ENCODE results near the gene PALM. TPM values are rescaled to one million over a fixed set of nuclear protein-coding genes. Genes with fewer than 3 reads are reported as not detected.

The PALM gene, protein sequence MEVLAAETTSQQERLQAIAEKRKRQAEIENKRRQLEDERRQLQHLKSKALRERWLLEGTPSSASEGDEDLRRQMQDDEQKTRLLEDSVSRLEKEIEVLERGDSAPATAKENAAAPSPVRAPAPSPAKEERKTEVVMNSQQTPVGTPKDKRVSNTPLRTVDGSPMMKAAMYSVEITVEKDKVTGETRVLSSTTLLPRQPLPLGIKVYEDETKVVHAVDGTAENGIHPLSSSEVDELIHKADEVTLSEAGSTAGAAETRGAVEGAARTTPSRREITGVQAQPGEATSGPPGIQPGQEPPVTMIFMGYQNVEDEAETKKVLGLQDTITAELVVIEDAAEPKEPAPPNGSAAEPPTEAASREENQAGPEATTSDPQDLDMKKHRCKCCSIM
- 42.0 TPM for total RNA-seq (ENCODE audit: unreplicated experiment)
- long read RNA-seq, partial matches to known transcripts, result 0 of 1 reads
- long read RNA-seq, other reads (novel, unspliced or antisense), result 1 of 1 reads

- H3K4me3 Mint-ChIP-seq (ENCODE audit: unreplicated experiment), result peak within 1 kb of the TSS; percentile 89
- DNase-seq (ENCODE audit: low spot score), result peak; percentile 48
- TF ChIP-seq, protein P1, sequence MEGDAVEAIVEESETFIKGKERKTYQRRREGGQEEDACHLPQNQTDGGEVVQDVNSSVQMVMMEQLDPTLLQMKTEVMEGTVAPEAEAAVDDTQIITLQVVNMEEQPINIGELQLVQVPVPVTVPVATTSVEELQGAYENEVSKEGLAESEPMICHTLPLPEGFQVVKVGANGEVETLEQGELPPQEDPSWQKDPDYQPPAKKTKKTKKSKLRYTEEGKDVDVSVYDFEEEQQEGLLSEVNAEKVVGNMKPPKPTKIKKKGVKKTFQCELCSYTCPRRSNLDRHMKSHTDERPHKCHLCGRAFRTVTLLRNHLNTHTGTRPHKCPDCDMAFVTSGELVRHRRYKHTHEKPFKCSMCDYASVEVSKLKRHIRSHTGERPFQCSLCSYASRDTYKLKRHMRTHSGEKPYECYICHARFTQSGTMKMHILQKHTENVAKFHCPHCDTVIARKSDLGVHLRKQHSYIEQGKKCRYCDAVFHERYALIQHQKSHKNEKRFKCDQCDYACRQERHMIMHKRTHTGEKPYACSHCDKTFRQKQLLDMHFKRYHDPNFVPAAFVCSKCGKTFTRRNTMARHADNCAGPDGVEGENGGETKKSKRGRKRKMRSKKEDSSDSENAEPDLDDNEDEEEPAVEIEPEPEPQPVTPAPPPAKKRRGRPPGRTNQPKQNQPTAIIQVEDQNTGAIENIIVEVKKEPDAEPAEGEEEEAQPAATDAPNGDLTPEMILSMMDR (IDR thresholded peaks at IDR 0.05; ENCODE audit: unreplicated experiment), result no peak
- H3K9me3 Mint-ChIP-seq (ENCODE audit: unreplicated experiment), result no peaks in the 10 kb centered on the region
- H3K27ac Mint-ChIP-seq (ENCODE audit: unreplicated experiment), result peak within 1 kb of the TSS; percentile 30
- peaks cover 6% of the 10 kb centered on the region for H3K27me3 Mint-ChIP-seq (ENCODE audit: unreplicated experiment)
- H3K4me1 Mint-ChIP-seq (ENCODE audit: unreplicated experiment), result peaks cover 2% of the 10 kb centered on the region
- H3K36me3 Mint-ChIP-seq (ENCODE audit: low read depth, unreplicated experiment), result no peaks in the 10 kb centered on the region
These were observed at the start of gene PALM for GRCh38 chr19:708154-709143. PALM (plus strand) TSS chr19:708935; CDS start chr19:709147, 212 bp downstream.

DNA sequence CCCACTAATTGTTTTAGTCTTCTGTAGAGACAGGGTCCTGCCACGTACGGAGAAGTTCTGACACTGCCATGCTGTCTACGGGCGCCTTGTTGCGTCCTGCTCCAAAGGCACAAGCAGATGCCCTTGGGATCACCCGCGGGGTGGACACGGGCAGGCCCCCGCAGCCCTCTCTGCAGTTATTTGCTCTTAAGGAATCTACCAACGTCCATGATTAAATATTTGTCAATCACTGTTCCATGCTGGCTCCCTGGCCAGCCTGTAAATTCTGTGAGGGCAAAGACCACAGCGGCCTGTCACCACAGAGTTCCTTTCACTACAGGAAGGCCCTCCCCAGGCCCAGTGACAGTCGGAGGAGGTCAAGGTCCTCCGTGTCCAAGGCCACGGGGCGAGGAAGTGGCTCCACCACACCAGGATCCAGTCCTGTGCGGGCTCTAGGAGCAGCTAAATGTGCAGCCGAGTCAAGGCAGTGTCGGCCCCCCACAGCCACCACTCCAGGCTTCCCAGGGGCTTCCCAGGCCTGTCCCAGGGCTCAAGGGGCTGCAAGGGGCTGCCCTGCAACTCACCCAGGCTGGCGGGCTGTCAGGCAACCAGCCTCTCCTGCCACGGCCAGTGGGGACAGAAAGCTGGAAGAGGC lies 47.8 kb upstream of the PALM start:
- no peak overlapping the region for H3K27ac Mint-ChIP-seq (ENCODE audit: unreplicated experiment)
- H3K9me3 Mint-ChIP-seq (ENCODE audit: unreplicated experiment), result no peaks in the 10 kb centered on the region
- peaks cover 20% of the 10 kb centered on the region for H3K27me3 Mint-ChIP-seq (ENCODE audit: unreplicated experiment)
- H3K4me3 Mint-ChIP-seq (ENCODE audit: unreplicated experiment), result peak overlapping the region; percentile 88
- peaks cover 8% of the 10 kb centered on the region for H3K4me1 Mint-ChIP-seq (ENCODE audit: unreplicated experiment)
- TF ChIP-seq, protein P1 (IDR thresholded peaks at IDR 0.05; ENCODE audit: unreplicated experiment), result no peak
- DNase-seq (ENCODE audit: low spot score), result no peak
- no peaks in the 10 kb centered on the region for H3K36me3 Mint-ChIP-seq (ENCODE audit: low read depth, unreplicated experiment)

DNA sequence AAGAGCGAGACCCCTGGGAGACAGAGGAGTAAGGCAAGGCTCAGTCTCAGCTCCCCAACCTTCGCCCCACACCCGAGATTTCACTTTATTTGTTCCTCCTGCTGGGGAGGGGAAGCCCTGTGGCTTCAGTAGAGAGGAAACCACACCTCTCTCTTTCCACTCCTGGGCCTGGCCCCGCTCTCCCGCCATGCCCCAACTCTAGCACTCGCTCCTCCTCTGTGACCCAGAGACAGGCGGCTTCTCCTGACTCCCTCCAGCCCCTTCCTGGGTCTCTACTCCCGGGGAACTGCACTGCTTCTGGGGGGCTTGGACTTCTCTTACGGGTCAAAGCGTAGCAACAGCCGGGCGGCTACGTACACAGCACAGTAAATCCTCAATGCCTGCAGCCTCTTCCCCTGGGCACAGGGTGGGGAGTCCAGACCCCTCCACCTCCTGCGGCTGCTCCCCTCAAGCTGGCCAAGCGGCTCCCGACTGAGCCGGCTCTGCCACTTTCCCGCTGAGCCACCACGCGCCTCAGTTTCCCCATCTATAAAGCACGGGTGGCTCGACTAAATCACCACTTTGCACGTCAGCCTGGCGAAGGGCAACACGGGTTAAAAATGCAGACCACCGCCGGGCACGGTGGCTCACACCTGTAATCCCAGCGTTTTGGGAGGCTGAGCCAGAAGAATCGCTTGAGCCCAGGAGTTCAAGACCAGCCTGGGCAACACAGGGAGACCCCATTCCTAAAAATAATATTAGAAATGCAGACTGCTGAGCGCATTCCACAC lies 47.1 kb upstream of the PALM start:
- Mint-ChIP-seq H3K4me3 (ENCODE audit: unreplicated experiment) (peak overlapping the region; percentile 88), H3K9me3 (ENCODE audit: unreplicated experiment) (no peaks in the 10 kb centered on the region), H3K27ac (ENCODE audit: unreplicated experiment) (no peak overlapping the region), H3K27me3 (ENCODE audit: unreplicated experiment) (peaks cover 18% of the 10 kb centered on the region), H3K4me1 (ENCODE audit: unreplicated experiment) (peaks cover 8% of the 10 kb centered on the region), H3K36me3 (ENCODE audit: low read depth, unreplicated experiment) (peaks cover under 1% of the 10 kb centered on the region)
- no peak for DNase-seq (ENCODE audit: low spot score)
- TF ChIP-seq, protein P1 (IDR thresholded peaks at IDR 0.05; ENCODE audit: unreplicated experiment), result no peak

DNA sequence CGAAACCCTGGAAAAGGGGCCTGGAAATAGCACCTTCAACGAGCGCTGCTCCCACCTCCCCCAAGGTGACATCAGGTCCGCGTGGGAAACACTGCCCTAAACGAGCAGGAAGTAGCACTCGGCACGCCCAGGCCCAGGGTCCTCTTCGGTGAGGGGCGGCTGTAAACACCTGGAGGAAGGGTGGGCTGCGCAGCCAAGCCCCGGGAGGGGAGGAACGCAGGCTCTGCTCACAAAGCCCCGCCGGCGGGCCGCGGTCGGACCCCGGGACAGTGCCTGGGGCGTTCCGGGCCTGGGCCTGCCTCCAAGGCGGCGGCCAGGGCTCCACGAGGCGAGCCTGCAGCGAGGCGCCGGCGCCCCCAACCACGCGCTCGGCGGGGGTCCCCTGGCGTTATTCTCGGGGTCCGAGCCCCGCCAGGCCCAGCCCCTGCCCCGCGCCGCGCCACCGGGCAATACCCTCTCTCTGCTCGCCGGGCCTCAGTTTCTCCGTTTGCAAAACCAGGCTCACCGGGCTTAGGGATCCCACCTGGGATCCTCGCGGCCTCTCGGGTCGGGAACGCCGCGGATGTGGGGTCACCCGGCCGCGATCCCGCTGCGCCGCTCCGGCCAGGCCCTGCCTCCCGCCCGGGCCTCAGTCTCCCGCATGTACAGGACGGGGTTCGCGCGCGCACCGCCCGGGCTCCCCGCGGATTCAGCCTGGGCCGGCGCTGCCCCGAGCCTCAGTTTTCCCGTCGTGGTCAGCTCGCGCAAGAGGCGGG lies 46.4 kb upstream of the PALM start:
- DNase-seq (ENCODE audit: low spot score), result peak; percentile 36
- Mint-ChIP-seq H3K4me3 (ENCODE audit: unreplicated experiment) (peak overlapping the region; percentile 88), H3K27me3 (ENCODE audit: unreplicated experiment) (peaks cover 18% of the 10 kb centered on the region), H3K36me3 (ENCODE audit: low read depth, unreplicated experiment) (peaks cover 4% of the 10 kb centered on the region), H3K9me3 (ENCODE audit: unreplicated experiment) (no peaks in the 10 kb centered on the region), H3K27ac (ENCODE audit: unreplicated experiment) (no peak overlapping the region), H3K4me1 (ENCODE audit: unreplicated experiment) (peaks cover 8% of the 10 kb centered on the region)
- TF ChIP-seq, protein P1 (IDR thresholded peaks at IDR 0.05; ENCODE audit: unreplicated experiment), result no peak

Measured in endothelial cell (in vitro differentiated cells).